ENCODE measurements around the gene SLC25A22.

The SLC25A22 gene

DNA sequence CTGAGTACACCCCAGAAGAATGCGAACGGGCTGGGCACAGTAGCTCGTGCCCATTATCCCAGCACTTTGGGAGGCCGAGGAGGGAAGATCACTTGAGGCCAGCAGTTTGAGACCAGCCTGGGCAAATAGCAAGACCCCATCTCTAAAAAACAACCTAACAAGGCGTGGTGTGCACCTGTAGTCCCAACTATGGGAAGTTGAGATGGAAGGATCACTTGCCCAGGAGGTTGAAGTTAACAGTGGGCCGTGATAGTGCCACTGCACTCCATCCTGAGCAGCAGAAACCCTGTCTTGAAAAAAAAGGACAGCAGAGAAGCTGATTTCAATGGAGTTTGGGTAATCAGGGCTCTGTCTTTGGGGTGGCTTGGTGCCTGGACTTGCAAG, 15.0 kb upstream of the SLC25A22 start:
- H3K4me2 ChIP-seq, result no peak overlapping the region
- TF ChIP-seq, protein P1, sequence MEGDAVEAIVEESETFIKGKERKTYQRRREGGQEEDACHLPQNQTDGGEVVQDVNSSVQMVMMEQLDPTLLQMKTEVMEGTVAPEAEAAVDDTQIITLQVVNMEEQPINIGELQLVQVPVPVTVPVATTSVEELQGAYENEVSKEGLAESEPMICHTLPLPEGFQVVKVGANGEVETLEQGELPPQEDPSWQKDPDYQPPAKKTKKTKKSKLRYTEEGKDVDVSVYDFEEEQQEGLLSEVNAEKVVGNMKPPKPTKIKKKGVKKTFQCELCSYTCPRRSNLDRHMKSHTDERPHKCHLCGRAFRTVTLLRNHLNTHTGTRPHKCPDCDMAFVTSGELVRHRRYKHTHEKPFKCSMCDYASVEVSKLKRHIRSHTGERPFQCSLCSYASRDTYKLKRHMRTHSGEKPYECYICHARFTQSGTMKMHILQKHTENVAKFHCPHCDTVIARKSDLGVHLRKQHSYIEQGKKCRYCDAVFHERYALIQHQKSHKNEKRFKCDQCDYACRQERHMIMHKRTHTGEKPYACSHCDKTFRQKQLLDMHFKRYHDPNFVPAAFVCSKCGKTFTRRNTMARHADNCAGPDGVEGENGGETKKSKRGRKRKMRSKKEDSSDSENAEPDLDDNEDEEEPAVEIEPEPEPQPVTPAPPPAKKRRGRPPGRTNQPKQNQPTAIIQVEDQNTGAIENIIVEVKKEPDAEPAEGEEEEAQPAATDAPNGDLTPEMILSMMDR (conservative IDR thresholded peaks at IDR 0.05; ENCODE audit: low read depth, low read length), result no peak
- peaks cover 37% of the 10 kb centered on the region for H3K79me2 ChIP-seq (ENCODE audit: insufficient read depth, low read depth)
- no peak overlapping the region for H3K27ac ChIP-seq
- H3K36me3 ChIP-seq (ENCODE audit: insufficient read depth), result peaks cover 6% of the 10 kb centered on the region; the same call in 1 of the 2 replicates
- H3K4me1 ChIP-seq (ENCODE audit: low read depth, poor library complexity, severe bottlenecking), result peaks cover 18% of the 10 kb centered on the region
- no peak overlapping the region for H3K4me3 ChIP-seq (IDR thresholded peaks at IDR 0.05; ENCODE audit: insufficient read depth, low read depth, low read length)
- H3K27me3 ChIP-seq (ENCODE audit: insufficient read depth, low read depth), result no peaks in the 10 kb centered on the region
- H2AFZ ChIP-seq (ENCODE audit: low read depth), result no peak overlapping the region
- no peaks in the 10 kb centered on the region for H4K20me1 ChIP-seq (ENCODE audit: insufficient read depth)
- no peak overlapping the region for H3K9ac ChIP-seq

DNA sequence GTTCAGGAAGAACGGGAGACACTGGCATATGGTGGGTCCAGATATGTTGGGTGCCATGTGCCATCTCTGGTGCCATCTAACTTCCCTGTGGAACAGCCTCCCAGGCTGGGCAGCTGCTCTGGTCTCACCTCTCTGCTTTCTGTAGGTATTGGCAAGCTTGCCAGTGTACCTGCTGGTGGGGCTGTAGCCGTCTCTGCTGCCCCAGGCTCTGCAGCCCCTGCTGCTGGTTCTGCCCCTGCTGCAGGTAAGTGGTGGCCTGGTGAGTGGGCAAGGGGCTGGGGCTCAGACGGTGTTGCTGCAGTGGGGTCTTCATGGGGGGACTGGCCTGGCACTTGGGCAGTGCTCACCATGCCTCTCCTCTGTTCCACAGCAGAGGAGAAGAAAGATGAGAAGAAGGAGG, 14.3 kb upstream of the SLC25A22 start:
- H3K27ac ChIP-seq, result no peak overlapping the region
- no peaks in the 10 kb centered on the region for H3K27me3 ChIP-seq (ENCODE audit: insufficient read depth, low read depth)
- peaks cover 6% of the 10 kb centered on the region; the same call in 1 of the 2 replicates for H3K36me3 ChIP-seq (ENCODE audit: insufficient read depth)
- peaks cover 24% of the 10 kb centered on the region for H3K4me1 ChIP-seq (ENCODE audit: low read depth, poor library complexity, severe bottlenecking)
- H3K9ac ChIP-seq, result no peak overlapping the region
- H3K4me2 ChIP-seq, result no peak overlapping the region
- H4K20me1 ChIP-seq (ENCODE audit: insufficient read depth), result no peaks in the 10 kb centered on the region
- peaks cover 44% of the 10 kb centered on the region for H3K79me2 ChIP-seq (ENCODE audit: insufficient read depth, low read depth)
- no peak overlapping the region for H2AFZ ChIP-seq (ENCODE audit: low read depth)
- TF ChIP-seq, protein P1 (conservative IDR thresholded peaks at IDR 0.05; ENCODE audit: low read depth, low read length), result no peak
- no peak overlapping the region for H3K4me3 ChIP-seq (IDR thresholded peaks at IDR 0.05; ENCODE audit: insufficient read depth, low read depth, low read length)

DNA sequence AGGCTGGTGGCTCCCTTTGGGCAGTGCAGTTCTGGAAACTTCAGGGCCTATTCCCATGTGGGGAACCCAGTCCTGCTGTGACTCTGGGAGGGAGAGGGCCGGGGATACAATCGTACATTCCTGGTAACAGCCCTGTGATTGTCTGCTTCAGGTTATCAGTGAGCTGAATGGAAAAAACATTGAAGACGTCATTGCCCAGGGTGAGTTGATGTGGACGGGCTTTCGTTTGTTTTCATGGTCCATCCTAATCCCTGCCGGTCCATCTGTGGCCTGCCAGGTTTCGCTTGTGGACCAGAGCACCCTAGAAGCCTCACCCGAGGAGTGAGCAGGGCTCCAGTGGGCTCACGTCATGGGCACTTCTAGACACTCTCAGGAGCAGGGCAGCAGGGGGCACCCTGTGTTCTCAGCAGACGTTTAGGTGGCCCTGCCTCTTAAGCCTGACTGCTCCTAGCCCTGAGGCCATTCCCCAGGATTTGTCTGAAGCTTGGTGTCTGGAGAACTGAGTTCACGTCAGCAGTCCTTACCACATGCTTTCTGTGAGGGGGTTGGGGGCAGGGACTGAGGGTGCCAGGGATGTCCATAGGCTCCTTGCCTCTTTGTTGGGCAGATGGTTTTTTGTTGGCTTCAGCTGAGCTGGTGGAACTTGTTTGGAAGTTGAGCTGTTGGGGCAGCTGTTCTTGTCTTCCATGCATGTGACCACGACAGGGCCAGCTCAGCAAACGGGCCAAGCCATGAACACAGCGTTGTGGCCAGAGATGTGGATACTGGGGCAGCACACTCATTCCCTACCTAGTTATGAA, 13.6 kb upstream of the SLC25A22 start:
- peaks cover 24% of the 10 kb centered on the region for H3K4me1 ChIP-seq (ENCODE audit: low read depth, poor library complexity, severe bottlenecking)
- peaks cover 45% of the 10 kb centered on the region for H3K79me2 ChIP-seq (ENCODE audit: insufficient read depth, low read depth)
- H3K27me3 ChIP-seq (ENCODE audit: insufficient read depth, low read depth), result no peaks in the 10 kb centered on the region
- peaks cover 6% of the 10 kb centered on the region; the same call in 1 of the 2 replicates for H3K36me3 ChIP-seq (ENCODE audit: insufficient read depth)
- no peak overlapping the region for H3K4me3 ChIP-seq (IDR thresholded peaks at IDR 0.05; ENCODE audit: insufficient read depth, low read depth, low read length)
- no peak overlapping the region for H2AFZ ChIP-seq (ENCODE audit: low read depth)
- H3K4me2 ChIP-seq, result peak overlapping the region; percentile 83
- H4K20me1 ChIP-seq (ENCODE audit: insufficient read depth), result no peaks in the 10 kb centered on the region
- TF ChIP-seq, protein P1 (conservative IDR thresholded peaks at IDR 0.05; ENCODE audit: low read depth, low read length), result no peak
- peak overlapping the region; percentile 98; the same call in 1 of the 2 replicates for H3K27ac ChIP-seq
- H3K9ac ChIP-seq, result peak overlapping the region; percentile 99; the same call in 1 of the 2 replicates

DNA sequence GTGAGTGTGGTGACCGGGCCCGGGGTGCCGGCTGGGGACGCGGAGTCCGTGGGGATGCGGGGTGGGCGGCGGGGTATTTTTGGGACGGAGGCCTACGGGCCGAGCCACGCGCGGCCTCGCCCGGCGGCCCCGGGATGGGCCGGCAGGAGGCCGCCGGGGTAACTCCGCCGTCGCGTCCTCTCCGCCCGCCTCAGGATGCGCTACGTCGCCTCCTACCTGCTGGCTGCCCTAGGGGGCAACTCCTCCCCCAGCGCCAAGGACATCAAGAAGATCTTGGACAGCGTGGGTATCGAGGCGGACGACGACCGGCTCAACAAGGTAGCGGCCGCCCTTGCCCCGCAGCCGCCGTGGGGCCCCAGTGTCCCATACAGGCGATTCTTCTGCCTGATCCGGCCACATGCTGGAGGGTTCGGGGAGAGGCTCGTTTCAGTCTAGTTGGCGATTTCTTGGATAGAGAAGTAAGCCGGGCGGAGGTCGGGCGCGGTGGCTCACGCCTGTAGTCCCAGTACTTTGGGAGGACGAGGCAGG, 12.0 kb upstream of the SLC25A22 start:
- peak overlapping the region; percentile 83 for H3K4me2 ChIP-seq
- H3K4me3 ChIP-seq (IDR thresholded peaks at IDR 0.05; ENCODE audit: insufficient read depth, low read depth, low read length), result no peak overlapping the region
- peak overlapping the region; percentile 98 for H3K27ac ChIP-seq
- H3K27me3 ChIP-seq (ENCODE audit: insufficient read depth, low read depth), result no peaks in the 10 kb centered on the region
- peak overlapping the region; percentile 99 for H3K9ac ChIP-seq
- no peak overlapping the region; the same call in 1 of the 2 replicates for H2AFZ ChIP-seq (ENCODE audit: low read depth)
- H3K4me1 ChIP-seq (ENCODE audit: low read depth, poor library complexity, severe bottlenecking), result peaks cover 28% of the 10 kb centered on the region
- no peaks in the 10 kb centered on the region for H4K20me1 ChIP-seq (ENCODE audit: insufficient read depth)
- H3K36me3 ChIP-seq (ENCODE audit: insufficient read depth), result peaks cover 6% of the 10 kb centered on the region; the same call in 1 of the 2 replicates
- peaks cover 45% of the 10 kb centered on the region for H3K79me2 ChIP-seq (ENCODE audit: insufficient read depth, low read depth)
- TF ChIP-seq, protein P1 (conservative IDR thresholded peaks at IDR 0.05; ENCODE audit: low read depth, low read length), result no peak
